Stimulated activated effector memory CD8-positive, alpha-beta T cell treated with anti-CD3 and anti-CD28 coated beads, Interleukin-12 subunit alpha, Interleukin-12 subunit beta, amount 100 ng/mL, for 72 hours (primary cell): Measurements from ENCODE around the gene MYD88.

Experiments
- ATAC-seq: fragments of 150-1000 bp; cut with Tn5 transposase; 2 replicates; pipeline ENCODE4 v1.10.0; 2021
- DNase-seq, 2 donors: peaks; one replicate each; pipeline ENCODE4 v3.0.0; 2021 to 2022; ENCODE audit warnings: low spot score in 2 of 2
- H3K27ac Mint-ChIP-seq: one replicate; pipeline ENCODE4 v1.8.0; 2022; ENCODE audit warnings: mild to moderate bottlenecking, mixed read lengths
- H3K36me3 Mint-ChIP-seq: one replicate; pipeline ENCODE4 v1.8.0; 2022; ENCODE audit warnings: mild to moderate bottlenecking, mixed read lengths
- H3K4me1 Mint-ChIP-seq: one replicate; pipeline ENCODE4 v1.8.0; 2022; ENCODE audit warnings: mixed read lengths
- H3K4me3 Mint-ChIP-seq: one replicate; pipeline ENCODE4 v1.8.0; 2022; ENCODE audit warnings: mild to moderate bottlenecking, mixed read lengths
- H3K9me3 Mint-ChIP-seq: one replicate; pipeline ENCODE4 v1.8.0; 2022; ENCODE audit warnings: mixed read lengths

The MYD88 gene

DNA sequence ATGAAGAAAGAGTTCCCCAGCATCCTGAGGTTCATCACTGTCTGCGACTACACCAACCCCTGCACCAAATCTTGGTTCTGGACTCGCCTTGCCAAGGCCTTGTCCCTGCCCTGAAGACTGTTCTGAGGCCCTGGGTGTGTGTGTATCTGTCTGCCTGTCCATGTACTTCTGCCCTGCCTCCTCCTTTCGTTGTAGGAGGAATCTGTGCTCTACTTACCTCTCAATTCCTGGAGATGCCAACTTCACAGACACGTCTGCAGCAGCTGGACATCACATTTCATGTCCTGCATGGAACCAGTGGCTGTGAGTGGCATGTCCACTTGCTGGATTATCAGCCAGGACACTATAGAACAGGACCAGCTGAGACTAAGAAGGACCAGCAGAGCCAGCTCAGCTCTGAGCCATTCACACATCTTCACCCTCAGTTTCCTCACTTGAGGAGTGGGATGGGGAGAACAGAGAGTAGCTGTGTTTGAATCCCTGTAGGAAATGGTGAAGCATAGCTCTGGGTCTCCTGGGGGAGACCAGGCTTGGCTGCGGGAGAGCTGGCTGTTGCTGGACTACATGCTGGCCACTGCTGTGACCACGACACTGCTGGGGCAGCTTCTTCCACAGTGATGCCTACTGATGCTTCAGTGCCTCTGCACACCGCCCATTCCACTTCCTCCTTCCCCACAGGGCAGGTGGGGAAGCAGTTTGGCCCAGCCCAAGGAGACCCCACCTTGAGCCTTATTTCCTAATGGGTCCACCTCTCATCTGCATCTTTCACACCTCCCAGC is 2.9 kb downstream of the MYD88 start:
- H3K4me3 Mint-ChIP-seq, result peak overlapping the region; percentile 85

DNA sequence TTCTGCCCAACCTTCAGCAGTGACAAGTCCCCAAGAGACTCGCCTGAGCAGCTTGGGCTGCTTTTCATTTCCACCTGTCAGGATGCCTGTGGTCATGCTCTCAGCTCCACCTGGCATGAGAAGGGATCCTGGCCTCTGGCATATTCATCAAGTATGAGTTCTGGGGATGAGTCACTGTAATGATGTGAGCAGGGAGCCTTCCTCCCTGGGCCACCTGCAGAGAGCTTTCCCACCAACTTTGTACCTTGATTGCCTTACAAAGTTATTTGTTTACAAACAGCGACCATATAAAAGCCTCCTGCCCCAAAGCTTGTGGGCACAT is 3.5 kb downstream of the MYD88 start:
- H3K27ac Mint-ChIP-seq, result no peak overlapping the region
- H3K36me3 Mint-ChIP-seq, result peaks cover 25% of the 10 kb centered on the region
- peaks cover 4% of the 10 kb centered on the region for H3K9me3 Mint-ChIP-seq
- no peak for DNase-seq
- no peak overlapping the region for H3K4me3 Mint-ChIP-seq
- no peak for ATAC-seq
- H3K4me1 Mint-ChIP-seq, result peaks cover 50% of the 10 kb centered on the region

More for the DNA sequence above, 2.9 kb downstream of the MYD88 start:
- H3K27ac Mint-ChIP-seq, result peak overlapping the region; percentile 53
- no peak for DNase-seq
- no peak for ATAC-seq
- no peaks in the 10 kb centered on the region for H3K9me3 Mint-ChIP-seq
- peaks cover 51% of the 10 kb centered on the region for H3K4me1 Mint-ChIP-seq
- H3K36me3 Mint-ChIP-seq, result peaks cover 29% of the 10 kb centered on the region

DNA sequence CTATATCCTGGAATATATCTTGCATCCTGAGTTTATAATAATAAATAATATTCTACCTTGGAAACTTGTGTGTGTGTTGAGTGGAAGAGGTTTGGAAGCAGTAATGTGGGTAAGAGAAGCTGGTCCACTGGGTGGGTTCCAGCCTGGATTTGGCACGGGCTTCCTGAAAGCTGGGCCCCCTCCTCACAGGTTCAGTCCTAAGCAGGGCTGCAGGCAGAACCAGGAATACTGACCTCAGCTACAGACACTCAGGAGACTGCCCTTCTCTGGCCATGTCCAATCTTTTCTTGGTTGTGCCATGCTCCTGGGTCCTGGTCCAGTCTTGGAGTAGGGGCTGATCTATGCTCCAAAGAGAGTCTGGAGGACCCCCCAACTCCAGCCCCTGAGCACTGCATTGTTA is 4.5 kb downstream of the MYD88 start:
- no peak overlapping the region for H3K27ac Mint-ChIP-seq
- ATAC-seq, result no peak

DNA sequence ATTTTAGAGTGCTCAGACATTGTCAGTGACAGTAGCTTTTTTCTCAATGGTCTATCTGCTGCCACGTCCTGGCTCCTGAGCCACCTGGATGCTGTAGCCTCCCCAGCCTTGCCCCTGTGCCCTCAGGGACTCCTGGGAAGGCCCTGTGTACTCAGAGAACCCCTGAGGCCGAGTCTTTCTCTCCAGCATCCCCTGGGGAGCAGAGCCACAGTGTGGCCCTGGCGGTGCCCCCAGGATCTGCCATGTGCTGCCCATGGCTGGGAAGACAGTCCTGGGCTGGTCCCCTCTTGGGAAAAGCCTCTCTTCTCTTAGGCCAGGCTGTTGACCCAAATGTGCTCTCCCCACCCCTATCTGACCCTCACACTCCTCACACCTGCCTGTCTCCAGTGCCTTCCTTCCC is 5.0 kb downstream of the MYD88 start:
- H3K27ac Mint-ChIP-seq, result no peak overlapping the region
- H3K36me3 Mint-ChIP-seq, result peaks cover 14% of the 10 kb centered on the region
- peaks cover 8% of the 10 kb centered on the region for H3K9me3 Mint-ChIP-seq
- no peak overlapping the region for H3K4me3 Mint-ChIP-seq
- ATAC-seq, result no peak
- no peak for DNase-seq
- H3K4me1 Mint-ChIP-seq, result peaks cover 36% of the 10 kb centered on the region

More for the DNA sequence above, 4.5 kb downstream of the MYD88 start:
- Mint-ChIP-seq H3K4me1 (peaks cover 42% of the 10 kb centered on the region), H3K4me3 (no peak overlapping the region), H3K9me3 (peaks cover 8% of the 10 kb centered on the region), H3K36me3 (peaks cover 19% of the 10 kb centered on the region)
- DNase-seq, result no peak

DNA sequence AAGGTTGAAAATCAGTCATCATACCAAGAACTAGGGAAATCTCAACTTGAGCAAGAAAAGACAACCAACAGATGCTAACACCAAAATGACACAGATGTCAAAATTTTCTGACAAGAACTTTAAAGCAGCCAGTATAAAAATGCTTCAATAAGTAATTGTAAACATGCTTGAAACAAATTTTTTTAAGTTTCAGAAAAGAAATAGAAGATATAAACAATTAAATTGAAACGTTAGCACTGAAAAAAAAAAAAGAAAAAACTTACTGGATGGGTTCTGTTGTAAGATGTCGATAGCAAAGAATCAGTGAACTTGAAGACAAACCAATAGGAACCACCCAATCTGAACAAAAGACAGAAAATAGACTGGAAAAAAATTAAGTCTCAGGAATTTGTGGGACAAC is 8.0 kb downstream of the MYD88 start:
- ATAC-seq (no peak), DNase-seq (no peak)
- Mint-ChIP-seq H3K9me3 (peaks cover 8% of the 10 kb centered on the region), H3K36me3 (peaks cover 6% of the 10 kb centered on the region), H3K4me3 (no peak overlapping the region), H3K4me1 (peaks cover 24% of the 10 kb centered on the region), H3K27ac (no peak overlapping the region)

DNA sequence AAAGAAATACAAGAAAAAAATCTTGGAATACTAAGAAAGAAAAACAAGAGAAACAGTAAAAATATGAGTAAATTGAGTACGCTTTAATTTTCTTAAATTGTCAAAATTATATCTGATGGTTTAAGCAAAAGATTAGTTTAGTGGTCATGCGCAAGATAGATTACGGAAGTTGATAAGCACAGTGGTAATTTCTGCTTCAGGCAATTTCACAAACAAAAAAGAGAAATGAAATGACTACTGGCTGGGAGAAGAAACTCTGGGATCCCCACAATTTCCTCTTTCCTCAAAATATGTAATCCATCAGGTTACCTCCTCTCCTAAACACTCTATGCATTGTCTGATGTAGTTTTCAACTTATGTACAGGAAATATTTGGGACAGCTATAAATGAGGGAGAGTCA is 9.0 kb downstream of the MYD88 start:
- Mint-ChIP-seq H3K4me1 (peaks cover 25% of the 10 kb centered on the region), H3K36me3 (no peaks in the 10 kb centered on the region), H3K9me3 (peaks cover 8% of the 10 kb centered on the region), H3K4me3 (no peak overlapping the region), H3K27ac (no peak overlapping the region)
- ATAC-seq (no peak), DNase-seq (no peak)

DNA sequence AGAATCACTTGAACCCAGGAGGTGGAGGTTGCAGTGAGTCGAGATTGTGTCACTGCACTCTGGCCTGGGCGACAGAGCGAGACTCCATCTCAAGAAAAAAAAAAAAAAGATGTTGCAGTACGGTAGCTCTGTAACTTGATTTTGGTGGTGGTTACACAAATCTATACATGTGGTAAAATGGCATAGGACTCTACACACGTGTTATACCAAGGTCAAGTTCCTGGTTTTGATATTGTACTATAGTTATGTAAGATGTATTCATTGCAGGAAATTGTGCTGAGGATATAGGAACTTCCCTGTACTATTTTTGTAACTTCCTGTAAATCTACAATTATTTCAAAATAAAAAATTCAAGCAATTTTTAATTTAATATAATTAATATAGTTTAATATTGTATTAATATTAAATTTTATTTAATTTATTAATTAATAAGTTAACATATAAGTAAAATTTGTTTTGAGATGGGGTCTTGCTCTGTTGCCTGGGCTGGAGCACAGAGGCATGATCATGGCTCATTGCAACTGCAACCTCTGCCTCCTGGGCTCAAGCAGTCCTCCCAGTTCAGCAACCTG is 9.9 kb downstream of the MYD88 start:
- no peak overlapping the region for H3K4me3 Mint-ChIP-seq
- peaks cover 8% of the 10 kb centered on the region for H3K9me3 Mint-ChIP-seq
- DNase-seq (no peak), ATAC-seq (no peak)
- no peak overlapping the region for H3K27ac Mint-ChIP-seq
- H3K36me3 Mint-ChIP-seq, result no peaks in the 10 kb centered on the region
- peaks cover 34% of the 10 kb centered on the region for H3K4me1 Mint-ChIP-seq

DNA sequence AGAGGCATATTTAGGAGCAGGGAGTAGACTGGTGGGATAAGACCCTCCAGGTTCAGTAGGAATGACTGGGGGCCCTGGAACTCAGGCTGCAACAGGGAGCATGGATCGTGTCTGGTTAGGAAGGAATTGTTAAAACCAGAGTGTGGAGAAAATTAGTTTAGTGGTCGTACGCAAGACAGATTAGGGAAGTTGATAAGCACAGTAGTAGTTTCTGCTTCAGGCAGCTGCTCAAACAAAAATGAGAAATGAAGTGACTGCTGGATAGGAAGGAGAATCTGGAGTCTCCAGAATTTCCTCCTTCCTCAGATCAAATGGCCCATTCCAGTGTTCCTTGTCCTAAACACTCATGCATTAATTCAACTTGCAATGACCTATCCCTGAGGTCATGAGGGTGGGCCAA is 11.2 kb downstream of the MYD88 start:
- Mint-ChIP-seq H3K9me3 (peaks cover 8% of the 10 kb centered on the region), H3K4me3 (no peak overlapping the region), H3K27ac (no peak overlapping the region), H3K36me3 (no peaks in the 10 kb centered on the region), H3K4me1 (peaks cover 46% of the 10 kb centered on the region)
- DNase-seq (peak in 1 of 2 donors; percentile 37), ATAC-seq (no peak)

DNA sequence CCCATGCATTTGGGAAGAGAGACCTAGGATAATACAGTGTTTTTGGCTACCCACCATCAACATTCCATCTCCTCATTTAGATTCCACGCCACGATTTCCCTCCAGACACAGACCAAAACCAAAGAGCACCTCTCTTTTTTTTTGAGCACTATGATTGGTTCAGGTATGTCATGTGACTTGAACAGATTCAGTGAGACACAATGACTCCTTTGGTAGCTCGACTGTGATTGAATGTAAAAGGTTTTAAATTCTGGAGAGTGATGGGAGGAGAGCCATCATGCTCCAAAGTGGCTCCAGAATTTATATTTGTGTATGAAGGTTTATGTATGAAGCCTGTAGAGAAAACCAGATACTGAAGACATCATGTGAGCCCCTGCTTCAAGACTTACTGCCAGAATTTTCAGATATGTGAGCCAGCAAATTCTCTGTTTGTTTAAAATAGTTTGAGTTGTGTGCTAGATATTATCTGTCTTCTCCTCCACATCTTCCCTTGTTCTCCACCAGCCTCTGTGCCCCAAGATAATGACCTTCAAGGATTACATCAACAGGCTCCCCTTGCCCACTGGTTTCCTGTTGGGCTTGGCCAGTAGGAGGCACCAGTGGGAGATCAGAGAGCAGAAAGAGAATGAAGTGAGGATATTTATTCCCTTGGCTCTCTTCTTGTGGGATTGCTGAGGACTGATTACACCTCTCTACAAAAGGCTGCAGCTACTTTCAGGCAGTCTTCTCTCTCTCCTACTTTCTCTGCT is 12.5 kb downstream of the MYD88 start:
- H3K9me3 Mint-ChIP-seq, result peaks cover 8% of the 10 kb centered on the region
- DNase-seq (peak in 1 of 2 donors; percentile 35), ATAC-seq (no peak)
- H3K4me1 Mint-ChIP-seq, result peaks cover 55% of the 10 kb centered on the region
- H3K4me3 Mint-ChIP-seq, result no peak overlapping the region
- no peaks in the 10 kb centered on the region for H3K36me3 Mint-ChIP-seq
- H3K27ac Mint-ChIP-seq, result peak overlapping the region; percentile 58

DNA sequence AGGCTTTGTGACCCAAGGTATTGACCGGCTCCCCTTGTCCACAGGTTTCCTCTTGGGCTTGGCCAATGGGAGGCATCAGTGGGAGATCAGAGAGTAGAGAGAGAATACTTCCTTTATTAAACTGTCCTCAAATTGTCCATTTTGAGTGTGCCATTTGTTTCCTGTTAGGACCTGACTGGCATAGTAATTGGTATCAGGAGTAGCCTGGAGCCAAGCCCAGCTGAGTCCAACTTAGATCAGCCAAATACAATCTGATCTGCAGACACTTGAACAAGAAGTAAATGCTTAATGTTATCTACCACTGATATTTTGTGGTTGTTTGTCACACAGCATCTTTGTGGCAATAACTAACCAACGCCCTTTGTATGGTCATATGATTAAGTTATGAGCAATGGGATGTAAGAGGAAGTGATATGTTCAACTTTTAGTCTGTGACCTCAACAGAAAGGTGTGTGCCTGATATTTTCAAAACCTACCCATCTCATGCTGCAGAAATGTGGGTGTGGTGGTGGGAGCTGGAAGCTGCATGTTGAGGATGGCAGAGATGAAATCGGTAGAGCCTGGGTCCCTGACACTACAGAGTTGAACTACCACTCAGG is 13.3 kb downstream of the MYD88 start:
- H3K4me3 Mint-ChIP-seq, result no peak overlapping the region

DNA sequence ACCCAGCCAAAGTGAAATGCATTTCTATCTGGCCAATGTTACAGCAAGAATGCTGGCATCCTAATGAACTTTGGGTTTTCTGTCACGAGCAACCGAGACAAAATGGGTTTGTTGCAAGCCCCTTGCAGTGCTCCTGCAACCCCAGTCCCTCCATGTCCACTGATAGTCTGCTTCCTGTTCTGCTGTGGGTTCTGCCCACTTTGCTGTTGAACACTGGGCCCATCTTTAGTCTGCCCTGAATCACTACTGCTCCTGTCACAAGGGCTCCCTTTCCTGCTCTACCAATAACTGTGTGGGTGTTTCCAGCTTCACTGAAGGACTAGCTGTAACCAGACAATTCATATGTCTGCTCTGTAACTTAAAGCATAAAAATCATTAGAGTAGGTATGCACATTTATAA is 14.1 kb downstream of the MYD88 start:
- ATAC-seq (peak; percentile 52), DNase-seq (peak in 1 of 2 donors; percentile 43)
- Mint-ChIP-seq H3K4me3 (no peak overlapping the region), H3K27ac (no peak overlapping the region), H3K4me1 (peaks cover 55% of the 10 kb centered on the region), H3K36me3 (no peaks in the 10 kb centered on the region), H3K9me3 (no peaks in the 10 kb centered on the region)

More for the DNA sequence above, 13.3 kb downstream of the MYD88 start:
- no peaks in the 10 kb centered on the region for H3K36me3 Mint-ChIP-seq
- peaks cover 55% of the 10 kb centered on the region for H3K4me1 Mint-ChIP-seq
- DNase-seq, result peak; percentile 0 to 43
- H3K9me3 Mint-ChIP-seq, result peaks cover 6% of the 10 kb centered on the region
- H3K27ac Mint-ChIP-seq, result peak overlapping the region; percentile 58
- peak; percentile 91 for ATAC-seq

DNA sequence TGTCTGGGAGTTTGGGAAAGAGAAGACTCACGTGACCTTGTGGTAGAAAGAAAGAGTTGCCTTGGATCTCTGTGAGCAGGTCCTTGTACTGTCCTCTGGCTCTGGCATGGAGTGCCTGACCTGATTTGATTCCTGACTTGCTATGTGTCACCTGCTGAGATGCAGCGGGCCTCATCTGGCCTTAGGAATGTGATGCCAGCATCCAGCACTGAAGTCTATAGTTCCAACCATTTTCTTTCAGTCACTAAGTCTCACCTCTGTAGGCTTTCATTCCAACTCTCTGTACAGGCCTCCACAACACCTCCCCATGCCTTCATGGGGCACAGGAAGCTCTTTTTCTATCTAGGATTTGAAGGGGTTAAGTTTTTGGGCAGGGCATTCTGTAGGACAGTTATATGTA is 14.8 kb downstream of the MYD88 start:
- Mint-ChIP-seq H3K4me1 (peaks cover 55% of the 10 kb centered on the region), H3K27ac (peak overlapping the region; percentile 60), H3K9me3 (no peaks in the 10 kb centered on the region), H3K4me3 (no peak overlapping the region), H3K36me3 (no peaks in the 10 kb centered on the region)
- ATAC-seq (no peak), DNase-seq (peak in 1 of 2 donors; percentile 34)

DNA sequence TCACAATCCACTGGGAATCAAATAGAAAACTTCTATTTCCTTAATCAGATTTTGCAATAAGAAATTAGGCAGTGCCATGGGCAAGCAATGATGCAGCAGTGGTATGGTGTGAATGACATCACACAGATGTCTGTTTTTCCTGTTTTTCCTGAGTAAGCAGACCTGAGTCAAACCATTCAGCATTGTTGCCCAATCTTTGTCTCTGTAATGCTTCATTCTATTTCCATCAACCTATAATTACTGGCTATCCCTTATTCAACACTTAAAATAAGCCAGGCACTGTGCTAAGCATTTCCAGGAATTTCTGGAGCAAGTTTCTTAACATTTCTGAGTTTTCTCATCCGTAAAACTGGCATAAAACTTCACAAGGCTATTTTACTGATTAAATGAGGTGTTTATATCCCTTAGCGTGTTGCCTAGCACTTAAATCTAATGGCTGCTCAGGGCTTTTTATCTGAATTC is 15.6 kb downstream of the MYD88 start:
- ATAC-seq (peak; percentile 71), DNase-seq (peak in 1 of 2 donors; percentile 36)
- no peaks in the 10 kb centered on the region for H3K36me3 Mint-ChIP-seq
- H3K4me3 Mint-ChIP-seq, result no peak overlapping the region
- H3K27ac Mint-ChIP-seq, result peak overlapping the region; percentile 60
- H3K9me3 Mint-ChIP-seq, result no peaks in the 10 kb centered on the region
- peaks cover 55% of the 10 kb centered on the region for H3K4me1 Mint-ChIP-seq

DNA sequence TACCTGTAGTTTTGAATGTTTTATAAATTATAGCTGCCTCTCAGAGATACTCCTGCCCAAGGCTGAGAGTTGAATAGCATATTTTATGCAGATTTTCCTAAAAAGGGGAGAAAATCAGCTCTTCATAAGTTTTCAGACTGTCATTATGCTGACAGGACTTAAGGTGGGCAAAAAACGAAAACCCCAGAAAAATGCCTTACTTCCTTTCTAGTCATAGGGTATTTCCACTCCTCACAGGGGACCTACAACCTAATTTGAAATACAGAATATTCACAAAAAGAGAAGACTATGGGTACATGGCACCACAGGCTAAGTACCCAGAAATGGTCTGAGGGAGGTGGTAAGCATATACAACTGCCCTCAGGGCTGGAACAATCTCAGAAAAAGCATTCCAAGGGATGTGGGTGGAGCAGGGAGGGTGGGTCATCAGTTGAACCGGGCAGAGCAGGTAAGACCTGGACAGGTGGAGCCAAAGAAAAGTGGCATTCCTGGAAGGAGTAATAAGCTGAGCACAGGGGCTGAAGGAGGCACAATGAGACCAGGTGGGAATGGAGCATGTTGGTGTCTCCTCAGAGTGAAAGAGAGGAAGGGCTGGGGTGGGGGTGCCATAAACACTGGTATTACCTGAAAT is 16.3 kb downstream of the MYD88 start:
- Mint-ChIP-seq H3K36me3 (no peaks in the 10 kb centered on the region), H3K4me3 (no peak overlapping the region), H3K4me1 (peaks cover 49% of the 10 kb centered on the region), H3K27ac (peak overlapping the region; percentile 60), H3K9me3 (no peaks in the 10 kb centered on the region)
- DNase-seq, result peak in 1 of 2 donors; percentile 48
- no peak for ATAC-seq

DNA sequence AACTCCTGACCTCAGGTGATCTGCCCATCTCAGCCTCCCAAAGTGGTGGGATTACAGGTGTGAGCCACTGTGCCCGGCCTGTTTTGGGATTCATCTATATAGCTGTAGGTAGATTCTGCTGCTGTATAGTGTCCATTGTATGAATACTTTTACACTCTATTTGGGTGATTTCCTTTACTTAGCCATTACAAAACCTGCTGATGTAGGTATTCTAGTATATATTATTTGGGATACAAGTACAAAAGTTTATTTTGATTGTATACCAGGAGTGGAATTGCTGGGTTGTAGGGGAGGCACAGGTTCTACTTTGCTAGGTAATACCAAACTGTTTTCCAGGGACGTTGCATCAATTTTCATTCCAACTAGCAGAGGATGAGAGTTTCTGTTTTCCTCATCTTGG is 17.4 kb downstream of the MYD88 start:
- H3K36me3 Mint-ChIP-seq, result no peaks in the 10 kb centered on the region
- ATAC-seq, result no peak
- H3K4me3 Mint-ChIP-seq, result no peak overlapping the region
- DNase-seq, result peak in 1 of 2 donors; percentile 30
- peak overlapping the region; percentile 60 for H3K27ac Mint-ChIP-seq
- no peaks in the 10 kb centered on the region for H3K9me3 Mint-ChIP-seq
- H3K4me1 Mint-ChIP-seq, result peaks cover 46% of the 10 kb centered on the region
